Lung (tissue), 12 donors: ENCODE measurements around the gene TMIGD2. TPM values are rescaled to one million over a fixed set of nuclear protein-coding genes. Genes with fewer than 3 reads are reported as not detected.

ENCODE experiments used
- ATAC-seq: fragments of 200-7000 bp; cut with Tn5 transposase; one replicate; pipeline ENCODE4 v1.9.1; 2020; ENCODE audit warnings: moderate number of reproducible peaks; ENCODE audit not compliant: insufficient read depth, low FRiP score
- DNase-seq, 3 donors: peaks; one replicate each; pipeline ENCODE4 v3.0.0-alpha.2; 2013 to 2017
- H3K27ac ChIP-seq, 2 donors: one replicate each; pipeline ENCODE4 v1.5.1; 2013; ENCODE audit warnings: mild to moderate bottlenecking in 2 of 2, moderate library complexity in 2 of 2, control low read depth in 1 of 2, inconsistent platforms in 1 of 2, low read depth in 1 of 2, low read length in 1 of 2
- H3K27me3 ChIP-seq, 3 donors: one replicate each; pipeline ENCODE4 v1.5.1; 2013; ENCODE audit warnings: low read length in 2 of 3; ENCODE audit not compliant: control insufficient read depth in 3 of 3, insufficient read depth in 3 of 3
- H3K36me3 ChIP-seq, 4 donors: one replicate each; pipeline ENCODE4 v1.5.1; 2013; ENCODE audit warnings: low read length in 4 of 4, mild to moderate bottlenecking in 1 of 4, moderate library complexity in 1 of 4; ENCODE audit not compliant: control insufficient read depth in 4 of 4, insufficient read depth in 4 of 4
- H3K4me1 ChIP-seq, 5 donors: one replicate each; pipeline ENCODE4 v1.5.1; 2013; ENCODE audit warnings: low read length in 5 of 5, mild to moderate bottlenecking in 2 of 5, moderate library complexity in 1 of 5; ENCODE audit not compliant: control insufficient read depth in 5 of 5, insufficient read depth in 5 of 5
- H3K4me3 ChIP-seq: one replicate; pipeline ENCODE4 v1.5.1; 2013; ENCODE audit warnings: mild to moderate bottlenecking, control low read depth, moderate library complexity
- H3K9ac ChIP-seq, 2 donors: one replicate each; pipeline ENCODE4 v1.5.1; 2013; ENCODE audit warnings: low read length in 2 of 2, control low read depth in 1 of 2; ENCODE audit not compliant: insufficient read depth in 1 of 2
- H3K9me3 ChIP-seq, 4 donors: one replicate each; pipeline ENCODE4 v1.5.1; 2013; ENCODE audit warnings: low read length in 3 of 4, mild to moderate bottlenecking in 1 of 4, moderate library complexity in 1 of 4; ENCODE audit not compliant: control insufficient read depth in 4 of 4, insufficient read depth in 3 of 4
- WGBS, 2 donors: extraction: QIAGEN DNeasy Blood & Tissue Kit; methylation state at CpG; one replicate each; pipeline ENCODE4 v1.1.7; 2013; 5-methylcytosine and 5-hydroxymethylcytosine counted together
- polyA plus RNA-seq, 2 donors: library from polyadenylated mRNA; stranded (reverse); fragments of 200-250 nt; gene quantifications; one replicate each; pipeline ENCODE4 v1.2.1, GENCODE V29; 2013
- total RNA-seq, 2 donors: library from RNA; depleted of rRNA in 1 of 2; stranded (reverse); fragments of >200 nt in 1 of 2; gene quantifications; one replicate each; pipeline ENCODE4 v1.2.1, GENCODE V29; 2014 to 2021
- TF ChIP-seq, protein P1 (sequence below): IDR thresholded peaks from 2 replicates; pipeline ENCODE4 v1.5.1; 2012; ENCODE audit warnings: mild to moderate bottlenecking; ENCODE audit errors: control extremely low read depth, extremely low read depth
- donor health status: control.
- donor health status: control.
- donor health status: Bipolar disorder and iron deficiency.
- donor health status: healthy.
- donor health status: DM: yes; HTN: yes; CAD: no.

TMIGD2 gene
- total and polyA plus RNA-seq, 4 donors: 0.34 to 1.7 (median 1.1) TPM

DNA sequence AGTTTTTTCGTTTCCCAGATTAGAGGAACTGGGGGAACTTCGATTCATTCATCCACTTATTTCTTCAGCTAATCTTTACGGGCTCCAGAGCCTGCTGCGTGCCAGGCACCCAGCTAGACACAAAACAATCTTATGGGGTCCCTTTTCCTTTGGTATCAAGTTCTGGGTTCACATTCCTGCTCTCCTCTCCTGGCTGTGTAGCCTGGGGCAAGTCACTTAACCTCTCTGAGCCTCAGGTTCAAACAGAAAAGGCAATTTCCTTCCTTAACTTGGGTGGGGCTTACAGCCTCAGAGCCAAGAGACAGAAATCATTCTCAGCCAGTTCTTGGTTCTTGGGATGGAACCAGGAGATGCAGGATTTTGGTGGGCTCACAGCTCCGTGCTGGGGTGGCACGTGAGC lies 17.2 kb downstream of the TMIGD2 start:
- Histone ChIP-seq H3K9ac (no peak overlapping the region), H3K4me3 (no peak overlapping the region), H3K36me3 (no peaks in the 10 kb centered on the region), H3K9me3 (no peaks in the 10 kb centered on the region), H3K27me3 (peaks cover 5 to 18% (median 13%) of the 10 kb centered on the region in 3 donors), H3K27ac (no peak overlapping the region), H3K4me1 (no peaks in the 10 kb centered on the region)
- WGBS, 2 donors: 71 to 79% methylated on average over 6 of the region's 6 CpGs
- ATAC-seq (no peak), DNase-seq (no peak)
- TF ChIP-seq, protein P1, sequence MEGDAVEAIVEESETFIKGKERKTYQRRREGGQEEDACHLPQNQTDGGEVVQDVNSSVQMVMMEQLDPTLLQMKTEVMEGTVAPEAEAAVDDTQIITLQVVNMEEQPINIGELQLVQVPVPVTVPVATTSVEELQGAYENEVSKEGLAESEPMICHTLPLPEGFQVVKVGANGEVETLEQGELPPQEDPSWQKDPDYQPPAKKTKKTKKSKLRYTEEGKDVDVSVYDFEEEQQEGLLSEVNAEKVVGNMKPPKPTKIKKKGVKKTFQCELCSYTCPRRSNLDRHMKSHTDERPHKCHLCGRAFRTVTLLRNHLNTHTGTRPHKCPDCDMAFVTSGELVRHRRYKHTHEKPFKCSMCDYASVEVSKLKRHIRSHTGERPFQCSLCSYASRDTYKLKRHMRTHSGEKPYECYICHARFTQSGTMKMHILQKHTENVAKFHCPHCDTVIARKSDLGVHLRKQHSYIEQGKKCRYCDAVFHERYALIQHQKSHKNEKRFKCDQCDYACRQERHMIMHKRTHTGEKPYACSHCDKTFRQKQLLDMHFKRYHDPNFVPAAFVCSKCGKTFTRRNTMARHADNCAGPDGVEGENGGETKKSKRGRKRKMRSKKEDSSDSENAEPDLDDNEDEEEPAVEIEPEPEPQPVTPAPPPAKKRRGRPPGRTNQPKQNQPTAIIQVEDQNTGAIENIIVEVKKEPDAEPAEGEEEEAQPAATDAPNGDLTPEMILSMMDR: no peak

- DNase-seq: no peak
These were observed 17.8 kb downstream of the TMIGD2 start for GRCh38 chr19:4284176-4284958.

GRCh38 chr19:4279530-4280422 lies 22.4 kb downstream of the TMIGD2 start:
- TF ChIP-seq, protein P1: no peak
- no peaks in the 10 kb centered on the region for H3K36me3 ChIP-seq
- peaks cover 0 to 1% (median 0%) of the 10 kb centered on the region in 4 donors for H3K9me3 ChIP-seq
- WGBS, 2 donors: 4 to 5% methylated on average over 62 to 71 of the region's 71 CpGs
- no peak for DNase-seq
- no peak overlapping the region for H3K27ac ChIP-seq
- H3K4me1 ChIP-seq: peaks cover 0 to 7% (median 3%) of the 10 kb centered on the region in 5 donors
- no peak overlapping the region for H3K9ac ChIP-seq
- no peak overlapping the region for H3K4me3 ChIP-seq
- no peak for ATAC-seq
- H3K27me3 ChIP-seq: peaks cover 15 to 24% (median 22%) of the 10 kb centered on the region in 3 donors

More at GRCh38 chr19:4284176-4284958, 17.8 kb downstream of the TMIGD2 start:
- Histone ChIP-seq H3K36me3 (no peaks in the 10 kb centered on the region), H3K27me3 (peaks cover 9 to 22% (median 16%) of the 10 kb centered on the region in 3 donors), H3K27ac (no peak overlapping the region), H3K9me3 (no peaks in the 10 kb centered on the region), H3K4me1 (peaks cover 0 to 4% (median 2%) of the 10 kb centered on the region in 5 donors), H3K4me3 (no peak overlapping the region), H3K9ac (no peak overlapping the region)
- WGBS, 2 donors: 40 to 46% methylated on average over 20 of the region's 20 CpGs
- no peak for ATAC-seq
- TF ChIP-seq, protein P1: no peak
